ENCODE measurements around the gene EID1. TPM values are rescaled to one million over a fixed set of nuclear protein-coding genes. Genes with fewer than 3 reads are reported as not detected.

EID1 gene
- total RNA-seq, 2 experiments from 2014 or later = 41.0 to 45.3 TPM

GRCh38 chr15:48869966-48870365 is 8.0 kb upstream of the EID1 start:
- Mint-ChIP-seq H3K9me3 (no peaks in the 10 kb centered on the region), H3K4me1 (ENCODE audit: low read depth) (no peaks in the 10 kb centered on the region), H3K27me3 (peaks cover 53% of the 10 kb centered on the region), H3K36me3 (ENCODE audit: low read depth) (no peaks in the 10 kb centered on the region), H3K4me3 (no peak overlapping the region), H3K27ac (no peak overlapping the region)
- intact Hi-C loops (cut with DNase I, micrococcal nuclease) = loop anchor here in 1 of 2 experiments (10.0 kb wide), 2 partner anchors 1555 to 1815 kb away; partner anchors contain the start of genes TRPM7 and USP8
- H3K4me1 ChIP-seq (ENCODE audit: insufficient read depth, low read length) = no peaks in the 10 kb centered on the region
- no peak overlapping the region for H3K4me3 ChIP-seq (ENCODE audit: low read length)
- TF ChIP-seq, protein P1, sequence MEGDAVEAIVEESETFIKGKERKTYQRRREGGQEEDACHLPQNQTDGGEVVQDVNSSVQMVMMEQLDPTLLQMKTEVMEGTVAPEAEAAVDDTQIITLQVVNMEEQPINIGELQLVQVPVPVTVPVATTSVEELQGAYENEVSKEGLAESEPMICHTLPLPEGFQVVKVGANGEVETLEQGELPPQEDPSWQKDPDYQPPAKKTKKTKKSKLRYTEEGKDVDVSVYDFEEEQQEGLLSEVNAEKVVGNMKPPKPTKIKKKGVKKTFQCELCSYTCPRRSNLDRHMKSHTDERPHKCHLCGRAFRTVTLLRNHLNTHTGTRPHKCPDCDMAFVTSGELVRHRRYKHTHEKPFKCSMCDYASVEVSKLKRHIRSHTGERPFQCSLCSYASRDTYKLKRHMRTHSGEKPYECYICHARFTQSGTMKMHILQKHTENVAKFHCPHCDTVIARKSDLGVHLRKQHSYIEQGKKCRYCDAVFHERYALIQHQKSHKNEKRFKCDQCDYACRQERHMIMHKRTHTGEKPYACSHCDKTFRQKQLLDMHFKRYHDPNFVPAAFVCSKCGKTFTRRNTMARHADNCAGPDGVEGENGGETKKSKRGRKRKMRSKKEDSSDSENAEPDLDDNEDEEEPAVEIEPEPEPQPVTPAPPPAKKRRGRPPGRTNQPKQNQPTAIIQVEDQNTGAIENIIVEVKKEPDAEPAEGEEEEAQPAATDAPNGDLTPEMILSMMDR (IDR thresholded peaks at IDR 0.05) = no peak
- H3K27ac ChIP-seq (ENCODE audit: low read depth in 1 of 2, low read length in 2 of 2) = no peak overlapping the region
- no peaks in the 10 kb centered on the region for H3K9me3 ChIP-seq (ENCODE audit: control insufficient read depth in 1 of 2, insufficient read depth in 1 of 2, low read length in 2 of 2)
- DNase-seq (no peak), ATAC-seq (ENCODE audit: poor library complexity) (no peak)
- CTCF ChIA-PET = interaction anchor here (1.0 to 1.5 kb wide), 2 partner anchors 8 to 106 kb away, joined by 5 read pairs; no protein-coding TSS in a partner anchor
- H3K27me3 ChIP-seq (ENCODE audit: control insufficient read depth in 1 of 2, insufficient read depth in 2 of 2, low read length in 2 of 2) = peaks cover 2 to 16% of the 10 kb centered on the region in 2 experiments
- POLR2A ChIA-PET = no interaction called here
- H3K36me3 ChIP-seq (ENCODE audit: insufficient read depth, low read length) = no peaks in the 10 kb centered on the region

DNA sequence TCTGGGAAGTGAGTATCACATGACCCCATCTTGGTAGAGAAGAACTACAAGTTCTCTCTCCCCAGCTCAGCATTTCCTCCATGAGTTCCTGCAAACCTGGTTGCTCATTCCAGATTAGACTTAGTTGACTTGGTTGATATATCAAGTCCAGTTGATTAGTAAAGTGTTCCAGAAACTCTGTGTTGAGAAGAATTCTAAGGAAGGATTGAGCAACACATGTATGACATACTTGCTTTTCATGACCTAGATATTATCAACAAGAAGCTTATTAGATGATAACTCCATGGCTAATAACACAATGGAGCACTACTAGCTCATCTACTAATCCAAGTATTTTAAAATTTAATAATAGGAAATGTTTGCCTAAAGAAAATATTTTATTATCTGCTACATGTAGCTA is 6.4 kb upstream of the EID1 start:
- no peaks in the 10 kb centered on the region for H3K4me1 Mint-ChIP-seq (ENCODE audit: low read depth)
- no peak overlapping the region for H3K4me3 Mint-ChIP-seq
- intact Hi-C loops (cut with DNase I, micrococcal nuclease) = loop anchor here in 1 of 2 experiments (10.0 kb wide), 2 partner anchors 1553 to 1813 kb away; partner anchors contain the start of genes TRPM7 and USP8
- H3K36me3 Mint-ChIP-seq (ENCODE audit: low read depth) = no peaks in the 10 kb centered on the region
- H3K27ac ChIP-seq (ENCODE audit: low read depth in 1 of 2, low read length in 2 of 2) = no peak overlapping the region
- H3K27me3 Mint-ChIP-seq = peaks cover 58% of the 10 kb centered on the region
- POLR2A ChIA-PET = no interaction called here
- DNase-seq = no peak
- TF ChIP-seq, protein P1 (IDR thresholded peaks at IDR 0.05) = no peak
- no peak overlapping the region for H3K27ac Mint-ChIP-seq
- H3K9me3 Mint-ChIP-seq = no peaks in the 10 kb centered on the region
- CTCF ChIA-PET = interaction anchor here (1.5 kb wide), 1 partner anchor 104 kb away, joined by 5 read pairs; no protein-coding TSS in a partner anchor
- H3K4me1 ChIP-seq (ENCODE audit: insufficient read depth, low read length) = no peaks in the 10 kb centered on the region
- peaks cover 2 to 16% of the 10 kb centered on the region in 2 experiments for H3K27me3 ChIP-seq (ENCODE audit: control insufficient read depth in 1 of 2, insufficient read depth in 2 of 2, low read length in 2 of 2)
- no peaks in the 10 kb centered on the region for H3K9me3 ChIP-seq (ENCODE audit: control insufficient read depth in 1 of 2, insufficient read depth in 1 of 2, low read length in 2 of 2)
- H3K36me3 ChIP-seq (ENCODE audit: insufficient read depth, low read length) = no peaks in the 10 kb centered on the region
- ATAC-seq (ENCODE audit: poor library complexity) = no peak
- no peak overlapping the region for H3K4me3 ChIP-seq (ENCODE audit: low read length)

- H3K36me3 Mint-ChIP-seq (ENCODE audit: low read depth) = no peaks in the 10 kb centered on the region
- peaks cover 1% of the 10 kb centered on the region for H3K9me3 Mint-ChIP-seq
- Histone ChIP-seq H3K27me3 (ENCODE audit: control insufficient read depth in 1 of 2, insufficient read depth in 2 of 2, low read length in 2 of 2) (peaks cover 2 to 16% of the 10 kb centered on the region in 2 experiments), H3K4me1 (ENCODE audit: insufficient read depth, low read length) (no peaks in the 10 kb centered on the region), H3K9me3 (ENCODE audit: control insufficient read depth in 1 of 2, insufficient read depth in 1 of 2, low read length in 2 of 2) (no peaks in the 10 kb centered on the region), H3K36me3 (ENCODE audit: insufficient read depth, low read length) (no peaks in the 10 kb centered on the region), H3K27ac (ENCODE audit: low read depth in 1 of 2, low read length in 2 of 2) (no peak overlapping the region), H3K4me3 (ENCODE audit: low read length) (no peak overlapping the region)
- H3K4me3 Mint-ChIP-seq = no peak overlapping the region
- TF ChIP-seq, protein P1 (IDR thresholded peaks at IDR 0.05) = no peak
- no peak overlapping the region for H3K27ac Mint-ChIP-seq
- peaks cover 3% of the 10 kb centered on the region for H3K4me1 Mint-ChIP-seq (ENCODE audit: low read depth)
- DNase-seq (no peak), ATAC-seq (ENCODE audit: poor library complexity) (no peak)
- ChIA-PET CTCF (no interaction called here), POLR2A (no interaction called here)
- peaks cover 51% of the 10 kb centered on the region for H3K27me3 Mint-ChIP-seq
- intact Hi-C loops (cut with DNase I, micrococcal nuclease) = loop anchor here in 1 of 2 experiments (10.0 kb wide), 2 partner anchors 1552 to 1812 kb away; partner anchors contain the start of genes TRPM7 and USP8
These were observed 5.3 kb upstream of the EID1 start for GRCh38 chr15:48872632-48873031.

All from CD4-positive, alpha-beta T cell (primary cell).